Measurements from ENCODE around the gene EBI3.

GRCh38 chr19:4206818-4207484 is 22.4 kb upstream of the EBI3 start:
- TF ChIP-seq POLR2AphosphoS5 (IDR thresholded peaks at IDR 0.05; ENCODE audit: insufficient read depth in 1 of 2, low read depth in 1 of 2) (no peak), CTCF (IDR thresholded peaks at IDR 0.05) (no peak), POLR2A (IDR thresholded peaks at IDR 0.05) (no peak)

Data from vagina (tissue), 2 donors.